Body of pancreas (tissue), 4 donors: ENCODE results near the gene KIRREL3. TPM values are rescaled to one million over a fixed set of nuclear protein-coding genes. Genes with fewer than 3 reads are reported as not detected.

Source experiments
- ATAC-seq: fragments of 150-250 bp; one replicate; pipeline ENCODE4 v1.9.1; 2016
- DNase-seq, 4 donors: peaks; one replicate each; pipeline ENCODE4 v3.0.0-alpha.2; 2019
- H3K27ac ChIP-seq, 4 donors: fragments of 200-600 bp; sonication (generic); 1 replicate in 3 of 4; 2 replicates in 1 of 4; pipeline versions ENCODE4 v1.5.1 to v1.6.1; 2016 to 2019; ENCODE audit warnings: mild to moderate bottlenecking in 1 of 4, mixed read lengths in 1 of 4, moderate library complexity in 1 of 4
- H3K27me3 ChIP-seq, 2 donors: fragments of 200-600 bp; sonication (generic); one replicate each; pipeline ENCODE4 v1.6.0; 2016; ENCODE audit warnings: mild to moderate bottlenecking in 1 of 2
- H3K36me3 ChIP-seq, 2 donors: fragments of 200-600 bp; sonication (generic); replicated peaks in 1 of 2; 2 replicates each; pipeline ENCODE4 v1.5.1; 2016; ENCODE audit warnings: low read depth in 2 of 2; ENCODE audit not compliant: insufficient read depth in 1 of 2
- H3K4me1 ChIP-seq: fragments of 200-600 bp; sonication (generic); one replicate; pipeline ENCODE4 v1.6.0; 2016
- H3K4me3 ChIP-seq, 2 donors: fragments of 200-600 bp; sonication (generic); 1 replicate in 1 of 2; 2 replicates in 1 of 2; pipeline ENCODE4 v1.5.1; 2016 to 2019
- H3K9me3 ChIP-seq, 3 donors: fragments of 200-600 bp; sonication (generic); 1 replicate in 2 of 3; 2 replicates in 1 of 3; pipeline ENCODE4 v1.5.1; 2016
- CTCF ChIP-seq, 7 experiments: fragments of 450-650 bp in 4 of 7; fragments of 200-600 bp in 3 of 7; sonication (generic) in 3 of 7; IDR thresholded peaks; one replicate each; pipeline ENCODE4 v1.5.1; 2016 to 2019; ENCODE audit warnings: antibody characterized with exemption in 7 of 7
- POLR2A ChIP-seq, 3 donors: fragments of 450-650 bp; IDR thresholded peaks; one replicate each; pipeline ENCODE4 v1.6.1; 2016; ENCODE audit warnings: antibody characterized with exemption in 3 of 3, mild to moderate bottlenecking in 2 of 3
- WGBS, 2 donors: methylation state at CpG; one replicate each; pipeline ENCODE4 v1.1.5; 2017; 5-methylcytosine and 5-hydroxymethylcytosine counted together
- intact Hi-C: fragments of 100-400 bp; cut with DNase I; formaldehyde crosslinking; loops from one replicate; pipeline ENCODE4 v1.15.1; 2023
- total RNA-seq, 2 donors: library from RNA; depleted of rRNA; stranded (reverse); fragments of >200 nt; gene quantifications; one replicate each; pipeline ENCODE4 v1.1.0, GENCODE V29; 2016

KIRREL3 gene
- total RNA-seq, 2 donors from 2014 or later, result 0.26 TPM; not detected in 1

DNA sequence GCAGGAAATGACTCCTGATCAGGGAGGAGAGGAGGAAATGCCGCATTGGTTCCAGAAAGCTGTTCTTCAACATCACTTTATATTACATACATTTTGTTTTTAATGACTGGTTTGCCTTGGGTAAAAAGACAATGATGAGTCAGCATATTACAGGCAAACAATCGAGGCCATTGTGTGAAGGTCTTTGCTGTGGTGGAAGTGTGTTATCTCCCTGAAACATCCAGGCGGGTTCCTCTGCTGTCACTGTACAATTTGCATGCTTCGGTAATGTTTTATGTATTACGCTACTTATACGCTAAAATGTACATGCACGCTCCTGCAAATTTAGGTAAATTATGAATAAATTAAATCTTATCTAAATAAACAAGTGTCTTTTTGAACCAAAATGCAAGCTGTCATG, 161.1 kb downstream of the KIRREL3 start:
- ATAC-seq (no peak), DNase-seq (no peak)
- no peak overlapping the region for H3K4me3 ChIP-seq
- H3K4me1 ChIP-seq, result no peaks in the 10 kb centered on the region
- H3K27ac ChIP-seq, result no peak overlapping the region
- intact Hi-C loops, result no loop called here
- WGBS, 2 donors, result 63 to 73% methylated on average over 7 of the region's 7 CpGs
- no peaks in the 10 kb centered on the region for H3K36me3 ChIP-seq
- H3K9me3 ChIP-seq, result no peaks in the 10 kb centered on the region
- no peak for TF ChIP-seq CTCF (IDR thresholded peaks at IDR 0.05)
- no peak for TF ChIP-seq POLR2A (IDR thresholded peaks at IDR 0.05)
- H3K27me3 ChIP-seq, result no peaks in the 10 kb centered on the region

GRCh38 chr11:126838779-126839178, 161.8 kb downstream of the KIRREL3 start:
- H3K27me3 ChIP-seq, result no peaks in the 10 kb centered on the region
- no peak overlapping the region for H3K27ac ChIP-seq
- TF ChIP-seq CTCF (IDR thresholded peaks at IDR 0.05) (no peak), POLR2A (IDR thresholded peaks at IDR 0.05) (no peak)
- no peaks in the 10 kb centered on the region for H3K4me1 ChIP-seq
- ATAC-seq, result no peak
- no peak for DNase-seq
- no peaks in the 10 kb centered on the region for H3K9me3 ChIP-seq
- no peaks in the 10 kb centered on the region for H3K36me3 ChIP-seq
- no peak overlapping the region for H3K4me3 ChIP-seq
- 66 to 76% methylated on average over 5 of the region's 5 CpGs for WGBS, 2 donors
- intact Hi-C loops, result no loop called here

GRCh38 chr11:126837581-126837980, 163.0 kb downstream of the KIRREL3 start:
- DNase-seq, result no peak
- intact Hi-C loops, result no loop called here
- no peak for ATAC-seq
- WGBS, 2 donors, result 37 to 40% methylated on average over 3 of the region's 3 CpGs
- no peaks in the 10 kb centered on the region for H3K9me3 ChIP-seq
- no peaks in the 10 kb centered on the region for H3K4me1 ChIP-seq
- H3K27ac ChIP-seq, result no peak overlapping the region
- no peaks in the 10 kb centered on the region for H3K36me3 ChIP-seq
- H3K27me3 ChIP-seq, result no peaks in the 10 kb centered on the region
- TF ChIP-seq POLR2A (IDR thresholded peaks at IDR 0.05), result no peak
- no peak for TF ChIP-seq CTCF (IDR thresholded peaks at IDR 0.05)
- no peak overlapping the region for H3K4me3 ChIP-seq

DNA sequence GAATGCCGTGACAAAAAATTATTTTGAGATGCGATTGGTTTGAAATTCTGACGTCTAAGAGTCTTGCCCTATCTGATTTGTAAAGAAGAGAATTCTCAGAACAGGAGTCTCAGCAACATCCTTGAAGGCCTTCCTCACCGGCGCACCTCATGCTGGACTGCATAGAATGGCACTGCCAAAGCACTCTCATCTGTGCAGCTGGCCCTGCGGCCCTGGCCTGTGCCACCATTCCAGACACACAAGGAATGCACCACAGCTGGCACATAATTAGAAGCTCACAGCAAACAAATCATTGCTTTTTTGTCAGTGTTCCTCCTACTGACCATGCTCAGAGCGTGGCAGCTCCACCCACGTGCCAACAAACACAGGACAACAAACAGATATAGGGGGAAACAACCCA, 166.0 kb downstream of the KIRREL3 start:
- no peaks in the 10 kb centered on the region for H3K4me1 ChIP-seq
- no peak for TF ChIP-seq CTCF (IDR thresholded peaks at IDR 0.05)
- TF ChIP-seq POLR2A (IDR thresholded peaks at IDR 0.05), result no peak
- intact Hi-C loops, result no loop called here
- 87 to 89% methylated on average over 8 of the region's 8 CpGs for WGBS, 2 donors
- H3K27ac ChIP-seq, result no peak overlapping the region
- H3K27me3 ChIP-seq, result no peaks in the 10 kb centered on the region
- H3K4me3 ChIP-seq, result no peak overlapping the region
- no peak for DNase-seq
- H3K36me3 ChIP-seq, result no peaks in the 10 kb centered on the region
- no peak for ATAC-seq
- no peaks in the 10 kb centered on the region for H3K9me3 ChIP-seq

DNA sequence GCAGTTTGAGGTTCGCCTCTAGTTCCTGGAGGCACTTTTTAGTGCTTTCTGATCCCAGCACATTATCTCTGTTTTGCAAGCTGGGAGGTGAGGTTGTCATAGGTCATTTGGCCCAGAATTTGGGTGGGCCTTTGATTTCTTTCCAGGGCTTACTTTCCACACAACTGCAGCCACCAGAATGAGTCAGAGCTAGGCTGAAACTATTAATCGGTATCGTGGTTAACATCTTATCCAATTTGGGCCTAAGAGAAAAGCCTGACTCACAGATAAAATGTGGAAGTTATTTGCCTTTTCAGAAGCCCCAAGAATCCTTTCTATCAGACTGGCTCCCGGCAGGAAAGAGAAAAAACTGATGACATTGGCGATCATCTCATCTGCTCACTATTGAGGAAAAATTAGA, 166.4 kb downstream of the KIRREL3 start:
- no peak for ATAC-seq
- intact Hi-C loops, result no loop called here
- no peak overlapping the region for H3K27ac ChIP-seq
- 74 to 82% methylated on average over 5 of the region's 5 CpGs for WGBS, 2 donors
- no peaks in the 10 kb centered on the region for H3K4me1 ChIP-seq
- no peak for DNase-seq
- H3K36me3 ChIP-seq, result no peaks in the 10 kb centered on the region
- no peak overlapping the region for H3K4me3 ChIP-seq
- no peaks in the 10 kb centered on the region for H3K27me3 ChIP-seq
- H3K9me3 ChIP-seq, result no peaks in the 10 kb centered on the region
- no peak for TF ChIP-seq CTCF (IDR thresholded peaks at IDR 0.05)
- no peak for TF ChIP-seq POLR2A (IDR thresholded peaks at IDR 0.05)
